Brain pericyte (primary cell): ENCODE data around the gene KRTAP1-1.
"Not testable (repeated sequence)": the region's sequence is repeated elsewhere in the genome, so short reads cannot be mapped to it uniquely, and the experiment has no call there.

ENCODE experiments used
- DNase-seq: peaks from one replicate; pipeline ENCODE4 v3.0.0-alpha.2; 2012; ENCODE audit warnings: low read depth, low spot score

KRTAP1-1 gene, protein sequence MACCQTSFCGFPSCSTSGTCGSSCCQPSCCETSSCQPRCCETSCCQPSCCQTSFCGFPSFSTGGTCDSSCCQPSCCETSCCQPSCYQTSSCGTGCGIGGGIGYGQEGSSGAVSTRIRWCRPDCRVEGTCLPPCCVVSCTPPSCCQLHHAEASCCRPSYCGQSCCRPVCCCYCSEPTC

DNA sequence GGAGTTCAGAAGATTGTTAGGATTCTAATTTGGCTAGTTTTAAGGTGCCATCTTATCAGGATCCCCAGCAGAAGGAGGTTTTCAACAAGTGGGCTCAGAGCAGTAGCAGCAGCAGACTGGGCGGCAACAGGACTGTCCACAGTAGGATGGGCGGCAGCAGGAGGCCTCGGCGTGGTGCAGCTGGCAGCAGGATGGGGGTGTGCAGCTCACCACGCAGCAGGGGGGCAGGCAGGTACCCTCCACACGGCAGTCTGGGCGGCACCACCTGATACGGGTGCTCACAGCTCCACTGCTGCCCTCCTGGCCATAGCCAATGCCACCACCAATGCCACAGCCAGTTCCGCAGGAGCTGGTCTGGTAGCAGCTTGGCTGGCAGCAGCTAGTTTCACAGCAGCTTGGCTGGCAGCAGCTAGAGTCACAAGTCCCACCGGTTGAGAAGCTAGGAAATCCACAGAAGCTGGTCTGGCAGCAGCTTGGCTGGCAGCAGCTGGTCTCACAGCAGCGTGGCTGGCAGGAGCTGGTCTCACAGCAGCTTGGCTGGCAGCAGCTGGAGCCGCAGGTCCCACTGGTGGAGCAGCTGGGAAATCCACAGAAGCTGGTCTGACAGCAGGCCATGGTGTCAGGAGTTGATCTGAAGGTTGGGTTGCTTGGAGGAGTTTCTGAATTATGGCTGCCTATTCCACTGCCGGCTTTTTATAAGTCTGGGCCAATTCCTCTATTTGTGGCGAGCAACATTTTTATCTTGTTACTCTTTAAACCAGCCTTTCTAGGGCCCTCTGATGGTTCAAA is at the start of gene KRTAP1-1:
Gene KRTAP1-1, minus strand, starts transcription at position 668 of the 789 bp plus-strand sequence. Its CDS starts 53 bp downstream, at position 615.
- not testable (repeated sequence) for DNase-seq

DNA sequence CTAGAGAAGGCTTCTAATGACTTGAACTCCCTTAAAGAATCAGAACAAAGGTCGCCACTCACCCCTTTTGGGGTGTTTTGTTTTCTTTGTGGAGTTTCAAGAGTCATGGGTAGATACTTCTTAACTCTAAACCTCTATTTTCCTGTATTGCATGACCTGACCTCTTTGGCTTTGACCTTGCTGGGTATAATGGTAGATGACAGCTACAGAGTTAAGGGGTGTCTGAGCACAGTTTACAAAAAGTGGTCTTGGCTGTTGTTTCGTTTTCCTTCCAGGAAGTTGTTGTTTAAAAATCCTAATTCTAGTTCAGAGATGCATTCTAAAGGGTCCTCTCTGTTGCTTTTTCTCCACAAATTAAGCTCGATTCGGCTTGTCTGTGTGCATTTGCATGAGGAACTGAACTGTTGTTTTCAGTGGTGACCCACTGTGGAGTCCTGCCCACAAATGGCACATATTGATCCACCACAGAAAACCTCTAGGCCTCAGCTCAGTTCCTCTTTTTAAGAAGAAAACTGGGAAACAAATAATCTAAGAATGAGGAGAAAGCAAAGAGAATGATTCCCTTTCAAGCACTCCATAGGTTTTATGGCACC is 47.6 kb upstream of the KRTAP1-1 start:
- not testable (repeated sequence) for DNase-seq

DNA sequence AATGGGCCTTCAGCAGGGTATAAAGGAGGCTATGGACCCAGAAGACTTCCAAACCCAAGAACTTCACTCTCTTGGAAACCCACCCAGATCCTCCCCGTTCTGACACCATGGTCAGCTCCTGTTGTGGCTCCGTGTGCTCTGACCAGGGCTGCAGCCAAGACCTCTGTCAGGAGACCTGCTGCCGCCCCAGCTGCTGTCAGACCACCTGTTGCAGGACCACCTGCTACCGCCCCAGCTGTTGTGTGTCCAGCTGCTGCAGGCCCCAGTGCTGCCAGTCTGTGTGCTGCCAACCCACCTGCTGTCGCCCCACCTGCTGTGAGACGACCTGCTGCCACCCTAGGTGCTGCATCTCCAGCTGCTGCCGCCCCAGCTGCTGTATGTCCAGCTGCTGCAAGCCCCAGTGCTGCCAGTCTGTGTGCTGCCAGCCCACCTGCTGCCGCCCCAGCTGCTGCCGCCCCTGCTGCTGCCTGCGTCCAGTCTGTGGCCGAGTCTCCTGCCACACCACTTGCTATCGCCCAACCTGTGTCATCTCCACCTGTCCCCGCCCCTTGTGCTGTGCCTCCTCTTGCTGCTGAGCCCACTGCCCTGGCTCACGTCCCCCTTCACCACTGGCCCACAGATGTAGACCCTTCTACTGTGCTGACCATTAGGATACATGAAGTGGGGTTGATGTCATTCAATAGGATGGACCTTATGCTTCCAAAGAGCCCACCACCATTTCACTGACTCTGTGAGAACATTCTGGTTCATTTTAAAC is 43.0 kb upstream of the KRTAP1-1 start, which contains the start of gene KRTAP4-7:
Gene KRTAP4-7, plus strand, starts transcription at position 51 of the 757 bp plus-strand sequence. Its CDS starts 57 bp downstream, at position 108.
- DNase-seq = not testable (repeated sequence)

DNA sequence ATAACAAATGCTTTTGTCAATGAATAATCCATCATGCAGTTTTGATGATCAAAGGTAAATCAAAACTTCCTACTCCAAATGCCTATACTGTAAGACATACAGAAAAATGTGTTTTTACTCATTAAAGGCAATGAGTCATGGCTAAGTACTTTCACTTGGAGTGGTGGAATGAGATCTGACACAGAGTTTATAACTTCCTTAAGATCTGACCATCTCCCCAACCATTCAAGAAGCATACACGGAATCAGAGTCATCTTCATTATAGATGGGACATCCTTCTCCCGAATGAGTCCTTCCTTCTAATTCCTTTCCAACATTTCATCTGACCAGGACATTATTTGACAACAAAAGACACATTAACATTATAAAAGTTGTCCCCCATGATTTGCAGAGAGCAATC is 42.2 kb upstream of the KRTAP1-1 start:
- DNase-seq = not testable (repeated sequence)

DNA sequence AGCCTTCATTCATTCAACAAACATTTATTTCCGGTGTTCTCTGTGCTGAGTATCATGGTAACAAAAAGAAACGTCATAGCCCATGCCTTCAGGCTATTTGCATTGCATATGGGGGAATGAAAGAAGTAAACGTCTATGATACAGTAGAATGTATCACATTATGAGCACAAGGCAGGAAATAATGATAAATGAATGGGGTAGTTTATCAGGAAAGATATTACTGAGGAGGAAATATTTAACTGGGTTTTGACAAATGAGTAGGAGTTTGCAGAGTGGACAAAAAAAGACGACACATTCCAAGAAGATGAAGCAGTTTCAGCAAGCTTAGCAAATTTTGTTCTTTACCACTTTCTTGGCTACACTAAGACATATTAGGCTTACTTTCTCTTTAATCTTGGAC is 41.4 kb upstream of the KRTAP1-1 start:
- no peak for DNase-seq

DNA sequence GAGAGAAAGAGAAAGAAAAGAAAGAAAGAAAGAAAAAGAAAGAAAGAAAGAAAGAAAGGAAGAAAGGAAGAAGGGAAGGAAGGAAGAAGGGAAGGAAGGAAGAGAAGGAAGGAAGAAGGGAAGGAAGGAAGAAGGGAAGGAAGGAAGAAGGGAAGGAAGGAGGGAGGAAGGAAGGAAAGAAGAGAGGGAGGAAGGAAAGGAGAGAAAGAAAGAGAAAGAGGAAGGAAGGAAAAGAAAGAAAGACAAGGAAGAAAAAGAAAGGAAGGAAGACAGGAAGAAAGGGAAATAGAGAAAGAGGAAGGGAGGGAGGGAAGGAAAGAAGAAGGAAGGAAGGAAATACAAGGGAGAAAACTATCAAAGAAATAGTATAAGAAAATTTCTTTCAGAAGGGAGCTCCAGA is 35.5 kb upstream of the KRTAP1-1 start:
- no peak for DNase-seq

DNA sequence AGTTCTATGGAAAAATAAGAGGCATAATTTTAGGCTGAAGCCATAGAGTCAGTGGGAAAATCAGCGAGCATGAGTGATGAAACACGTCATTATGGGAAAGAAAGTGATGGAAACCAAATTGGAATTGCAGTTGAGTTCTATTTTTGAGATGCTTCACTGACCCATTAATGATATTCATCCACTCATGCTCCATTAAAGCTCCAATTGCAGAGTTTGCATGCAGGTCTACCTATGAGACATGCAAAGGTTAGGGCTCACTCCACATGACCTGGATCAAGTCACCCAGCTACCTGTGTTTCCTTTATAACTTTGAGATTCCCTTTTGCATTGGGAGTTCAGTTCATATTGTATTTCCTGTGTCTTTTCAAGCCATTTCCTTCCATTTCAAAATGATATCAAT is 32.4 kb upstream of the KRTAP1-1 start:
- DNase-seq = no peak

DNA sequence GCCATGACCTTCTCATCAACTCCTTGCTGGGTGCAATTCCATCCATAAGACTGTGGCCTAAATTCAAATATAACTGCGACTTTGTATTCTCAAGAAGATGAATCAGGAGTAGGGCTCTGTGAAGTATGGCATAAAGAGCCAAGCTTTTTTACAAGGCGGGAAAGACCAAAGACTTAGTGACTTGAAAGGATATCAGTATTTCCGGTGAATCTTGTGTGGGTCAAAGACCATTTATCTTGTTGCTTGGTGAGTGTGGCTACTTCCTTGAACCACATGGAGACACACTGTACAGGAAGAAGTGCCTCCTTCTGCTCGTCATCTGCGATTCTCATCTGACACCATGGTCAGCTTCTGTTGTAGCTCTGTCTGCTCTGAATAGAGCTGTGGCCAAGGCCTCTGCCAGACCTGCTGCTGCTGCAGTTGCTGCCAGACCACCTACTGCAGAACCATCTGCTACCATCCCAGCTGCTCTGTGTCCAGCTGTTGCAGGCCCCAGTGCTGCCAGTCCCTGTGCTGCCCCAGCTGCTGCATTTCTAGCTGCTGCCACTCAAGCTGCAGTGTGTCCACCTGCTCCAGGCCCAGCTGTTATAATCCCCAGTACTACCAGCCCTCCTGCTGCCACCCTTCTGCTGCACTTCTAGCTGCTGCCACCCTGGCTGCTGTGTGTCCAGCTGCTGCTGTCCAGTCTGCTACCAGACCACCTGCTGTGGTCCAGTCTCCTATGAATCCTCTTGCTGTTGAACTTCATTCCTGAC is 30.5 kb upstream of the KRTAP1-1 start:
- no peak for DNase-seq

DNA sequence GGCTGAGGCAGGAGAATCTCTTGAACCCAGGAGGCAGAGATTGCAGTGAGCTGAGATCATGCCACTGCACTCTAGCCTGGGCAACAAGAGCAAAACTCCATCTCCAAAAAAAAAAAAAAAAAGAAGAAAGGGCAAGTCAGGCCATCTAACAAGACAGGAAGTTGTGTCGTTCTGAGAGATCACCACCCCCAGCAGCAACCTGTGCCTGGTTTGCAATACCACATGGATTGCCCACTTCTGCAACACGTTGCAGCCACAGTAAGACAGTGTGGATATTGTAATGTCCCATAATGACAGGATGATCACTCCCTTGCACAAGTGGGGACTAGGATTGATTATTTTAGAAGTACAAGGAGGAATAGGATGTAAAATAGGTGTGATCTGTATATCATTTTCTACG is 27.8 kb upstream of the KRTAP1-1 start:
- DNase-seq = no peak

DNA sequence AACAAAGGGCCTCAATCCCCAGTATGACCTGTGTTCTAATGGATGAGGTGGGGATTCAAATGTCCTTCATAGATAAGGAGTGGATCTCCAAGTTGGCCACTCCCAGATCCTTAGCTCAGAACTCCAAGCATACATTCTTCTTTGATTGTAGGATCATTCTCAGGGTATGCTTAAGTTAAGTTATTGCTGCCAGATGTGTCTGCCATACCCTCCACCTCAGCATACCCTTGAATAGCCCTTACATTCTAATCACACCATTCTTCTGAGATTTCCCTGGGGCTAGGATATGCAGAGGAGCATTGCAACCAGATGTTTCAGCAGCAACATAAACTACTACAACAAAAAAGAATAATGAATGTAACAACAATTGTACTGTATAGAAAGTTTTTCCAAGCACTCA is 26.0 kb upstream of the KRTAP1-1 start:
- no peak for DNase-seq

DNA sequence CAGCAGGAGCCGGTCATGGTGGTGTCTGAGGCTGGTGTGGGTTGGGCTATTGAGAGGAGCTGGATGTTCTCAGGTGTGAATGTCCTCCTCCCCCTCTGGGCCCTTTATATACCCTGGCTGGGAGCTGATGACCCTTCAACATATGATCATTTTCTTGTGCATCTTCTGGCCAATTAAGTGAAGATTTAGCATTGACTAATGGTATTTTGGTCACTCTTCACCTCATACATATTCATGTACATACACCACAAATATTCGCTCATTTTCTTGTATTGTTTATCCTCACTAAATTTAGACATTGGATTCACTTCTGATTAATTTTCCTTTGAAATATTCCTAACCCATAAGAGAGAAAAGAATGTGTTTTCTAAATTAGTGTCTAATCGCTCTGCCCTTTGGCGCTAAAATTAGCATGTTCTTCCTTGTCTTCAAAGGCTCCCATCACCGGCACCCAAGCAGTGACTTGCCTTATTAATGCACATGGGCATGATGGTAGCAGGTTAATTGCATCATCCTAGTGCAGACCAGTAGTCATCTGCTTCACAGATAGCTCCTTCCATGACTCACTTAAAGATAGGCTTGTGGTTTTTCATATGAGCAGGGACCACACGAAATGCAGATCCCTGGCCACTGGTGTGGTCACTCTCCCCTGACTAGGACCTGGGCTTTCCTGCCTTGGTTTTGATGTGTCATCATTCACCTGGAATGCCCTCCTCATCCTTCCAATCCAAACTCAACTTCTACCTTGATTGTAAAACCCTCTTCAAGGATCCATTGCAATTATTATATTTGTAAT is 24.8 kb upstream of the KRTAP1-1 start, which contains the start of gene KRTAP2-4:
Gene KRTAP2-4, minus strand, starts transcription at position 51 of the 796 bp plus-strand sequence. Its CDS starts 34 bp downstream, at position 17.
- DNase-seq = no peak

DNA sequence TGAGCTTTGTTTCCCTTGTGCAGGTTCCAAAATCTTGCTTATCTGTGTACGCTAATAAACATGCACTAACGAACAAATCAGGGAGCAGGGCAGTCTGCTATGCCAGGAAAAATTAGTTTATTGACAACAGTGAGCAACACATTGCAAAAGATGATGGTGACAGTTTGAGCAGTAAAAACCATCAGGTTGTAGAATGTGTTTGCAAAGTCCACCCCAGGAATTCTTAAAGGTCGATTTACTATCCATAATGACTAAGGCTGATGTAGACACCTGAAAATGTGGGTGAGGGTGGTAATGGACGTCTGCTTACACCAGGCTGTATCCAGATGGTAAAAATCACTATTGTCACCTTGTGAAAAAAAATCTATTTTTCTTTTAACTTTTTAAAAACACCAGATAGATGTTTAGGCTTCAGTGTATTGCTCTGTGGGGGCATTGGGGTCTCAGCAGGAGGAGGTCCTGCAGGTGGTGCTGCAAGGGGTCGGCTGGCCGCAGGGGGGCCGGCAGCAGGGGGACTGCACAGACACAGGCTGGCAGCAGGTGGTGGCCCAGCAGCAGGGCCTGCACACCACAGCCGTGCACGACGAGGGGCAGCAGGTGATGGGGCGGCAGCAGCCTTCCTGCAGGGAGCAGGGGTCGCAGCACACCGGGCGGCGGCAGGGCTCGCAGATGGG is 23.9 kb upstream of the KRTAP1-1 start:
- DNase-seq = not testable (repeated sequence)

DNA sequence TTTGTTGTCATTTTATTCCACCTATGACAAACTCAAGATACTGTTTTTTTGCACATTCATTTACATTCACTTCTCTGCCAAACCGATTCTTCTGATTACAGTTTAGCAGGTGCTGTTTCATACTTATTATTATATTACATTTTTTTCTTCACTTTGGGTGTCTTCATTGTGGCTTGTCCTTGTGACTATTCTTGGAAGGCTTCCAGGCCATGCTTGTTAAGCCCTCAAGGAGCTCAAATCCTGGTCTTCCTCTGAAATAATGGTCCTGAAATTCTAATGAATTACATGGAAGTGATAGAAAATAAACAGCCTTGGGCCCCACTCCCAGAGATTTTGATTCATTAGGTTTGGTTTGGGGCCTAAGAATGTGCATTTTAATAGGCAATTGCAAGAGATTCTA is 23.1 kb upstream of the KRTAP1-1 start:
- no peak for DNase-seq

DNA sequence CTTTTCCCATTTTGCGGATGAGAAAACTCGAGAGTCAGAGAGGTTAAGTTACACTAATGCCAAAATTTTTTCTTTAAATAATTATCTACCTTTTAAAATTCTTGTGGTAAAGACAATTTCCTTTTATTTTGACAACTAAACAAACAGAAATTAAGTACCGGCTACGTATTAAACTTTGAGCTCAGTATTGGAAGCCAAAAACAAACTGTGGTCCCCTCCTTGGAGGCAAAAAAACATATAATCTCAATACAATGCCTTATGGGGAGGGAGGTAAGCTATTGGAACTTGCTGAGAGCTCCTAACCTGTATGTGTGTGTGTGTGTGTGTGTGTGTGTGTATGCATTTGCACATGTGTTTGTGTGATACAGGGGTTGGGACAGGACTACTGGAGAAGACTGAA is 22.2 kb upstream of the KRTAP1-1 start:
- DNase-seq = no peak

DNA sequence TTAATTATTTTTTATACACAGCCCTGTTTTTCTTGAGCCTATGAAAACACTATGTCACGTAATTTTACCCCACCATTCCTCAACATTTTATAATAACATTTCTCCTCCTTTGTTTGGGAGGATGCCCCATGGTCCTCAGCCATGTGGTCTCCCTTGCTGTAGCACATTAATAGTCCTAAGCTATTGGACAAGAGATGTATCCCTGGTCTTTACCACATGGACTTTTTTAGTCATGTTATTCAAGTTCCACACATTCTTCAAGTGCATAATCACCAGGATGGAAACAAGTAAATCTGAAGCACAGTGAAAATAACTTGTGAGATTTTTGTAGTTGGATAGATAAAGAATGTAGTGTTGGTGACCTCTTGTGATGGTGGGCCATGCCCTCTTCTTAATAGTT is 20.7 kb upstream of the KRTAP1-1 start:
- DNase-seq = no peak

DNA sequence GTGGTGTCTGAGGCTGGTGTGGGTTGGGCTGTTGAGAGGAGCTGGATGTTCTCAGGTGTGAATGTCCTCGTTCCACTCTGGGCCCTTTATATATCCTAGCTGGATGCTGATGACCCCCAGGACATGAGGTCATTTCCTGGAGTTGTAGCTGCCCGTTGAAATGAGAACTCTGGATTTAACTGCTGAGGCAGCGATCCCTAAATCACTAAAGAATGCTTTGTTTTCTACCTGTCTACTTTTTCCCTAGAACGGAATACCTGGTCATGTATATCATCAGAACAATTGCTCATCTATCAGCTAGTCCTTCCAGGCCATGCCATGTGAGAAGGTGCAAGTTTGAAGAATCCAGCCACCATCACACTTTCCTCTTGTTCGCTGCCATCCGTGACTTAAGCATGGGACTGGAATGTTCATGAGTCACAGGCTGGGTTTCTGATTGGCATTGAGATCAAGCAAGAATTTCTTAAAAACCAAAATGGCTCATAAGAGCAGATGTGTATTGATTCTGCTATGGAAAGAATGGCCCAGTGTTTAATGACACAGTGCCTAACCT is 18.9 kb upstream of the KRTAP1-1 start, which contains the start of gene KRTAP2-3:
Gene KRTAP2-3, minus strand, starts transcription at position 63 of the 553 bp plus-strand sequence. CDS start 64 bp downstream, outside the sequence.
- DNase-seq = no peak

DNA sequence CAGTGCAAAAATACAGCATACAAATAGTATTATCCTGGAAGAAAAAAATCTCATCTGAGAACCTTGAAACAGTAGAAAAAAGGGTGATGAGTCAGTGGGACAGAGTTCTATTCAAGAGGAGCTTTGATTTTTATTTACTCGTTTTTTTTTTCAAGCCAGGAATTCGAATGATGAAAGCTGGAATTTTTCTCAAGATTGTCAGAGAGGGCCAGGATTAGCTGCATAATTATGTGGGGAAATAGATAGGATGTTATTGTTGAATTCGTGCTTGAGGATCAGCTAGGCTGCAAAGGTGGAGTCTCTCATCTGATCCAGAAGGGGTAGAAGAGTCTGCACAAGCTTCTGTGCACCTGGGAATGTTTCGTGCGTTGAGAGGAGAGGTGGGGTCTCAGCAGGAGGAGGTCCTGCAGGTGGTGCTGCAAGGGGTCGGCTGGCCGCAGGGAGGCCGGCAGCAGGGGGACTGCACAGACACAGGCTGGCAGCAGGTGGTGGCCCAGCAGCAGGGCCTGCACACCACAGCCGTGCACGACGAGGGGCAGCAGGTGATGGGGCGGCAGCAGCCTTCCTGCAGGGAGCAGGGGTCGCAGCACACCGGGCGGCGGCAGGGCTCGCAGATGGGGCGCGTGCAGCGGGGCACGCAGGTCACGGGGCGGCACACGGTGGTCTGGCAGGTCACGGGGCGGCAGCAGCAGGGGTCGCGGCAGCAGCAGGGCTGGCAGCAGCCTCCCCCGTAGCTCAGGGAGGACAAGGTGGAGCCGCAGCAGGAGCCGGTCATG is 18.2 kb upstream of the KRTAP1-1 start:
- DNase-seq = not testable (repeated sequence)

DNA sequence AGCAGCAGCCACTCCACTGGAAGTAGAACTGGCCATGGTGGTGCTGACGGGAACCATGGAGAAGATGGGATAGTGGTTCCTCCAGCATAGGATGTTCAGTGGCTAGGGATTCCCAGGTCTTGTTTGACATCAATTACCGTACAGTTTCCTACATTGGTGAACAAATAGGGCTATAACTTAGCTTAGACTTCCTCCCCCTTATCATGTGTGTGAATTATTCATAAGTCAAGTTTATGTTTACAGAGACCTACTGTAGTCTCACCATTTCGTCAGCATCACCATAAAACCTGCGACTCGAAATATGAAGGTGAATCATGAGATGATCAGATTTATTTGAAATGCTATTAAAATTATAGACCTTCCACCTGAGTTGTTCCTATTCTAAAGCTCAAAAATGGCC is 17.5 kb upstream of the KRTAP1-1 start:
- DNase-seq = no peak
